Measurements from ENCODE around the gene LDHA. TPM values are rescaled to one million over a fixed set of nuclear protein-coding genes. Genes with fewer than 3 reads are reported as not detected.
A peak's percentile ranks its signal among the peaks of the same experiment; 100 is the strongest.

LDHA gene
- total and polyA plus RNA-seq, 2 of the 13 experiments (the other 11 are each of a cell fraction or from before 2014, with no cell fraction given) = 805 to 1,547 TPM

- peak; percentile 100 for TF ChIP-seq MAX (IDR thresholded peaks at IDR 0.05)
- TF ChIP-seq GATAD1 (CRISPR knock-in tag; IDR thresholded peaks at IDR 0.05) = peak; percentile 80
- TF ChIP-seq ZBTB38 (CRISPR knock-in tag; IDR thresholded peaks at IDR 0.05) = peak; percentile 96
- TF ChIP-seq ETS1 (CRISPR knock-in tag; IDR thresholded peaks at IDR 0.05) = peak; percentile 96
- TF ChIP-seq, protein P1, sequence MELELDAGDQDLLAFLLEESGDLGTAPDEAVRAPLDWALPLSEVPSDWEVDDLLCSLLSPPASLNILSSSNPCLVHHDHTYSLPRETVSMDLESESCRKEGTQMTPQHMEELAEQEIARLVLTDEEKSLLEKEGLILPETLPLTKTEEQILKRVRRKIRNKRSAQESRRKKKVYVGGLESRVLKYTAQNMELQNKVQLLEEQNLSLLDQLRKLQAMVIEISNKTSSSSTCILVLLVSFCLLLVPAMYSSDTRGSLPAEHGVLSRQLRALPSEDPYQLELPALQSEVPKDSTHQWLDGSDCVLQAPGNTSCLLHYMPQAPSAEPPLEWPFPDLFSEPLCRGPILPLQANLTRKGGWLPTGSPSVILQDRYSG (CRISPR knock-in tag; IDR thresholded peaks at IDR 0.05) = peak; percentile 75; the same call in 1 of the 2 replicates
- TF ChIP-seq SOX6 (IDR thresholded peaks at IDR 0.05) = no peak
- TF ChIP-seq SOX6 (CRISPR knock-in tag; IDR thresholded peaks at IDR 0.05) = peak; percentile 90
- TF ChIP-seq MYPOP (CRISPR knock-in tag; IDR thresholded peaks at IDR 0.05) = peak; percentile 95
- TF ChIP-seq, protein P2, sequence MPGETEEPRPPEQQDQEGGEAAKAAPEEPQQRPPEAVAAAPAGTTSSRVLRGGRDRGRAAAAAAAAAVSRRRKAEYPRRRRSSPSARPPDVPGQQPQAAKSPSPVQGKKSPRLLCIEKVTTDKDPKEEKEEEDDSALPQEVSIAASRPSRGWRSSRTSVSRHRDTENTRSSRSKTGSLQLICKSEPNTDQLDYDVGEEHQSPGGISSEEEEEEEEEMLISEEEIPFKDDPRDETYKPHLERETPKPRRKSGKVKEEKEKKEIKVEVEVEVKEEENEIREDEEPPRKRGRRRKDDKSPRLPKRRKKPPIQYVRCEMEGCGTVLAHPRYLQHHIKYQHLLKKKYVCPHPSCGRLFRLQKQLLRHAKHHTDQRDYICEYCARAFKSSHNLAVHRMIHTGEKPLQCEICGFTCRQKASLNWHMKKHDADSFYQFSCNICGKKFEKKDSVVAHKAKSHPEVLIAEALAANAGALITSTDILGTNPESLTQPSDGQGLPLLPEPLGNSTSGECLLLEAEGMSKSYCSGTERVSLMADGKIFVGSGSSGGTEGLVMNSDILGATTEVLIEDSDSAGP (CRISPR knock-in tag; IDR thresholded peaks at IDR 0.05; ENCODE audit: borderline replicate concordance) = peak; percentile 97
- peak; percentile 95 for TF ChIP-seq NFAT5 (CRISPR knock-in tag; IDR thresholded peaks at IDR 0.05)
- TF ChIP-seq RXRB (CRISPR knock-in tag; IDR thresholded peaks at IDR 0.05; ENCODE audit: borderline replicate concordance) = peak; percentile 75; the same call in 1 of the 2 replicates
- TF ChIP-seq ATF7 (IDR thresholded peaks at IDR 0.05) = peak; percentile 57; the same call in 1 of the 2 replicates
- TF ChIP-seq ATF7 (CRISPR knock-in tag; IDR thresholded peaks at IDR 0.05) = peak; percentile 92
- peak; percentile 42 for TF ChIP-seq CTCF (CRISPR knock-in tag; IDR thresholded peaks at IDR 0.05)
- no peak for TF ChIP-seq RORA (CRISPR knock-in tag; IDR thresholded peaks at IDR 0.05)
- TF ChIP-seq HNRNPL (IDR thresholded peaks at IDR 0.05; ENCODE audit: low read depth, low read length) = 0 out of 2 replicates have a peak, but pooled peaks have one; percentile 35
- no peak for TF ChIP-seq LCORL (IDR thresholded peaks at IDR 0.05)
- peak; percentile 94 for TF ChIP-seq LCORL (CRISPR knock-in tag; IDR thresholded peaks at IDR 0.05)
These were observed at the start of gene LDHA (continued) for GRCh38 chr11:18394275-18394927.
